Fibroblast of gingiva (primary cell): Measurements from ENCODE around the gene SLC35F6.
"Not testable (repeated sequence)": the region's sequence is repeated elsewhere in the genome, so short reads cannot be mapped to it uniquely, and the experiment has no call there.

Experiments used
- DNase-seq: peaks from one replicate; pipeline ENCODE4 v3.0.0-alpha.2; 2011; ENCODE audit warnings: low read depth

SLC35F6 gene

DNA sequence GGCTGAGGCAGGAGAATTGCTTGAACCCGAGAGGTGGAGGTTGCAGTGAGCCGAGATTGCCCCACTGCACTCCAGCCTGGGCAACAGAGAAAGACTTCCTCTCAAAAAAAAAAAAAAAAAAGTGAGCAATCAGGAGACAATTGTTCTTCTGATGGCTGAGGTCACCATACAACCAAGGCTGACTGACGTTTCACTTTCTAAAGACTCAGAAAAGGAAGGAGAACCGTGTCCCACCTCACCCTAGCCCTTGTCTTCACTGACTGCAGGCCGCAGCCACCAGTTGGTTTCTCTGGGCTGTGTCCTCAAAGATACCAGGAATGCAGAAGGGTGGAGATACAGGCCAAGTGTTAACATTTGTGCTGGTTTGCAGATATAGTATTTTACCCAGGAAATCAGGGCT, 7.7 kb upstream of the SLC35F6 start:
- DNase-seq: no peak

DNA sequence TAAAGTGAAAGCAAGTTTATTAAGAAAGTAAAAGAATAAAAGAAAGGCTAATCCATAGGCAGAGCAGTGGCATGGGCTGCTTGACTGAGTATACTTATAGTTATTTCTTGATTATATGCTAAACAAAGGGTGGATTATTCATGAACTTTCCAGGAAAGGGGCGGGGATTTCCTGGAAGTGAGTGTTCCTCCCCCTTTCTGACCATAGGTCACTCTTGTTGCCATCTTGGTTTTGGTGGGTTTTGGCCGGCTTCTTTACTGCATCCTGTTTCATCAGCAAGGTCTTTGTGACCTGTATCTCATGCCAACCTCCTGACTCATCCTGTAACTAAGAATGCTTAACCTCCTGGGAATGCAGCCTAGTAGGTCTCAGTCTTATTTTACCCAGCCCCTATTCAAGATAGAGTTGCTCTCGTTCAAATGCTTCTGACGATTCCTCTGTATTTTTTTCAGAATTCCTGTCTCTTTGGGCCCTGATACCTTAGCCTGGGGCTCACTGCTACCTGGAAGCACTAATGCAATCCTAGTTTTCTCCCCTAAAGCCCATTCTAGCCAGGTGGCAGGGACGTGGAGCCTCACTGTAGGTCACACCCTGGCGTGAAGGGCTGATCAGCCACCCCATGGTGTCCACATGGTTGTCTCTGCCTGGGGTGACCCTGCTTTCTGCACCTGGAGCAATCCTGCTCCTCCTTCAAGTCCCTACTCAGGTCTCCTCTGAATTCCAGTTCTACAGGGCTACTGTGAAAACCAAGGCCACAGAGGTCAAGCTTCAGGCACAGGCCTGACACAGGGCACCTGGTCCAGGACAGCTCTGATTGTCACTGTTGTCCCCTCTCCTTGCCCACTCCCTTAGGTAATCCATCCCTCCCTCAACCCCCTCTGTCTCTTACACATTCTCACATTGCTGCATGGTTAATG, 6.0 kb upstream of the SLC35F6 start:
- peak; percentile 98 for DNase-seq

DNA sequence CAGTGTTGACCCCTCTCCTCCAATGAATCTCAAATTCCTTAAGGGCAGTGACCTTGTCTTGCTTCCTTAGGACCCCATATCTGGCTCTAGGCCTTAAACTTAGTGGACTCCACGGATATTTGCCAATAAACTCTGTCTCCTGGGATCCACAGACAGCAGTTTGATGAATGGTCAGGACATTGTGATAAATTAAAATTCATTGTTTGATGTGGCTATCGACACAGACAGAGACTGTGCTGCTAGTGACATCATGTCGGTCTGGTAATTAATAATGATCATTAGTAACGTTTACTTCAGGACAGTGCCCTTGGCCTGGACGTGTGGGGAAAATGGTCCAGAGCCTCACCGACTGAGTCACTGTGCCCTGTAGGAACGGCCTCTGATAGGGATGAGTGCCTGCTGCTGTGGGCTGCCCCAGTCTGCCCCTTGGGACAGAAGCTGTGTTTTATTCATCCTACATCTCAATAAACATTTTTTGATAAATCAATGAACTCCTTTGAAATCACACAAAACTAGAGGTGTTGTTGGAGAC, 5.2 kb upstream of the SLC35F6 start:
- no peak for DNase-seq

DNA sequence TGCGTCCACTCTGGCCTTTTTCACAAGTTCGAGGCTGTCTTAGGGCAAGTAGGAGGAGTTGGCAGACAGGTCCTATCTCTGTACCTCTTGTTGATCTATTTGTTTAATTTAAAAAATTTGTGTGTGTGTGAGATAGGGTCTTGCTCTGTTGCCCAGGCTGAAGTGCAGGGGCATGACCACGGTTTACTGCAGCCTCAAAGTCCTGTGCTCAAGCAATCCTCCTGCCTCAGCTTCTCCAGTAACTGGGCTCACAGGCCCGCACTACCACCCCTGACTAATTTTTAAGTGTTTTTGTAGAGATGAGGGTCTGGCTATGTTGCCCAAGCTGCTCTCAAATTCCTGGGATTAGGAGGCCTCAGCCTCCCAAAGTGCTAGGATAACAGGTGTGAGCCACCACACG, 4.2 kb upstream of the SLC35F6 start:
- no peak for DNase-seq

DNA sequence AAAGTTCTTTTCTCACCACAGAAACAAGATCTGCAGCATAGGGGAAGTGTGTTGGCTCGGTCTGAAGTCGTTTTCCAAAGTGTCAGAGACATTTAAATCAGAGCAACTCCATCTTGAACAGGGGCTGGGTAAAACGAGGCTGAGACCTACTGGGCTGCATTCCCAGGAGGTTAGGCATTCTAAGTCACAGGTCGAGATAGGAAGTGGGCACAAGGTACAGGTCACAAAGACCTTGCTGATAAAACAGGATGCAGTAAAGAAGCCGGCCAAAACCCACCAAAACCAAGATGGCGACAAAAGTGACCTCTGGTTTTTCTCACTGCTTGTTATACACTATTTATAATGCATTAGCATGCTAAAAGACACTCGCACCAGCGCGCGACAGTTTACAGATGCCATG, 3.1 kb upstream of the SLC35F6 start:
- DNase-seq: not testable (repeated sequence)

DNA sequence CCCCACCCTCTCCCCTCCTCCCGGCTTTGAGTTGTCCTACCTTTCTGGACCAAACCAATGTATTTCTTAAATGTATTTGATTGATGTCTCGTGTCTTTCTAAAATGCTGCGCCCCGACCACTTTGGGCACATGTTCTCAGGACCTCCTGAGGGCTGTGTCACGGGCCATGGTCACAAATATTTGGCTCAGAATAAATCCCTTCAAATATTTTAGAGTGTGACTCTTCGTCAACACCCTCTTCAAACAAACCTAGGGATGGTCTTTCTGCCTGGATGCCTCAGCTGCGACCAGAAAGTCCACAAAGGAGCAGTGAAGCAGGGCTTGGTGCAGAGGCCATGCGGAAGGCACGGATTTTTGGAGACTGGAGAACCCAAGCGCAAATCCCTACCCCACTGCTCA, 1.1 kb upstream of the SLC35F6 start:
- no peak for DNase-seq

DNA sequence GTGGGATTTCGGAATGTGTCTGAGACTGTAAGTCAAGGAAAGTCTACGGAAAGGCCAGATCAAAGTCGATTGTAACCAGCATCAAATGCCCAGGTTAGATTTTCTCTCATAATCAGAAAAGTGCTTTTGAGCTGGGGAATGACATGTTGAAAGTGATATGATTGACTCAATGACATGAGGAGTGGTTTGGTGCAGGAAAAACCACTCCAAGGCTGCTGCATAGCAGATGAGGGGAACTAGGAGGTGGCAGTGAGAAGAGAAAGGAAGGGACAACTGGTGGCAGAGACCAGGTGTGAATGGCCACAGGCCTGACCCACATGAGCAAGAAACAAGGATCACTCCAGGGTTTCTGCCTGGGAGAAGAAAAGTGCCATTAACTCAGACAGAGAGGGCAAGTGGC, 822 bp downstream of the SLC35F6 start:
- no peak for DNase-seq

DNA sequence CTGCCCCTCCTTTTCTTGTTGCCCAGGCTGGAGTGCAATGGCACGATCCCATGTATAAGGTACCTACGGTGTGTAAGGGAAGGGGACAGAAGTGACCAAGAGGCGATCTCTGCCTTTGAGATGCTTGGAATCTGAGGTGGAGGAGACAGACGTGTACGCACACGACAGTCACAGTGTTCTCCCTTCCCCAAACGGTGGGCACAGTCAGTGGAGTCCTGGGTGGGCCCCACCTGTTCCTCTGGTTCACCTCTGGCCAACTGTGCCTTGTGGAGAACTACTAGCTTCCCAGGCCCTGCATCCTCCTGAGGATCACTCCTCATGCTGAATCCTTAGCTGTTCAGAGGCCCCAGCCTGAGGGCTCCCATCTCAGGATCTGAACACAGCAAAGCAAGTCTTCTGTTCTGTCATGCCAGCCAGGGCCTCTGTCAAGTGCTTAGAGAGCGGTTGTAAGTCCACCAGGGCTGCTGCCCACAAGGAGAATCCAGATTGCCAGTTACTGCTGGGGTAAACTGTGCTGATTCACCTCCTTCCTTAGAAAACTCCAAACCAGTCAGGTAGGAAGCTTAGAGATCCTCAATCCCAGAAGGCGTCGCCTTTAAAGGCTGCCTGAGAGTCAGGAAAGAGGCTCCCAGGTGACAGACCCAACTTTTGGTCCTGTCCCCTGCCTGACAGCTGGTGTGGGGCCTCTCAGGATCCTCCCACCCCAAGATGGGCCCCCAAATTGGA, 1.6 kb downstream of the SLC35F6 start:
- DNase-seq: no peak

DNA sequence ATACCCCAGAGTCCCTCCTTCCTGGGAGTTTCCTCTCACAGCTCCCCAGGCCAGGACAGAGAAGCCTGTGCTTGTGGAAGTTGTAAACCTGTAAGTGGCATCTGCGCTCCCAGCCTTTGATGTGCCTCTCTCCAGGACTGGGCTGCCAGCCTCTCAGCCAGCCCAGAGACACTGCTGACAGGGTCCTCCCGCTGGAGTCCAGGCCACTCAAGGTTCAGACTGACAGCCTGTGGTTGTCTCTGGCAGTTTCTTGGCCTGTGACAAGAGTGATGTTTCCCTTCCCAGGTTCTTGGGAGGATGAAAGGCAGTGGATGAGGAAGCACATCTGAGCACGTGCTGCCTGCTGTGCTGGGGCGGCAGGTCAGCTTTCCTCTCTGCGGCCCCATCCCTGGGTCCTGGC, 3.0 kb downstream of the SLC35F6 start:
- DNase-seq: no peak

DNA sequence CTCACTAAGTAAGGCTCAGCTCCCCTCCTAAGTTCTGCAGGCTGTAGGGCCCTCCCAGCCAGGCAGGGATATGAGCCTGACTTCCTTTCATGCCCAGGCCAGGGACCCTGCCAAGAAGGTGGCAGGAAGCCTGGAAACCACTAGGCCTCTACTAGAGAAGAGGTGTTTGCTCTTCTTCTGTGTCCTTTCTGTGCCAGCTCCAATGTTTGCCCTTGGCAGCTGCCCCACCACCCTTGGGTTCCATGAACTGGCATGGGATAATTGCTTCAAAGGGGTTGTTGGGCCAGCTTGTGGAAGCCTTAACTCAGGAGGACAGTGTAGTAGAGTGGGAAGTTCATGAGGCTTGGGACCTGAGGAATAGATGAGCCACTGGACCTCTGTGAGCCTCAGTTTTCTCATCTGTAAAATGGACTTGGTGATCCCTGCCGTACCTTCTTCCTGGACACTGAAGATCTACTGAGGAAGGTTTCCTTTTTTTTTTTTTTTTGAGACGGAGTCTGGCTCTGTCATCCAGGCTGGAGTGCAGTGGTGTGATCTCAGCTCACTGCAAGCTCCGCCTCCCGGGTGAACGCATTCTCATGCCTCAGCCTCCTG, 3.9 kb downstream of the SLC35F6 start:
- no peak for DNase-seq

DNA sequence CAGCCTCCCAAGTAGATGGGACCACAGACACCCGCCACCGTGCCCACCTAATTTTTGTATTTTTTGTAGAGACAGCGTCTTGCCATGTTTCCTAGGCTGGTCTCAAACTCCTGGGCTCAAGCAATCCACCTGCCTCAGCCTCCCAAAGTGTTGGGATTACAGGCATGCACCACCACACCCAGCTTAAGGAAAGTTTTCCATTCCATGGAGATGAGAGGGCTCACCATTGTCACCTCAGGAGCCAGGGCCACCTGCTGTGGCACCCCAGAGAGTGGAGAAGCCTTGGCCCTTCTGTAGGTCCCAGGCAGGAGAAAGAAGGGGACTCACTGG, 4.6 kb downstream of the SLC35F6 start:
- no peak for DNase-seq

DNA sequence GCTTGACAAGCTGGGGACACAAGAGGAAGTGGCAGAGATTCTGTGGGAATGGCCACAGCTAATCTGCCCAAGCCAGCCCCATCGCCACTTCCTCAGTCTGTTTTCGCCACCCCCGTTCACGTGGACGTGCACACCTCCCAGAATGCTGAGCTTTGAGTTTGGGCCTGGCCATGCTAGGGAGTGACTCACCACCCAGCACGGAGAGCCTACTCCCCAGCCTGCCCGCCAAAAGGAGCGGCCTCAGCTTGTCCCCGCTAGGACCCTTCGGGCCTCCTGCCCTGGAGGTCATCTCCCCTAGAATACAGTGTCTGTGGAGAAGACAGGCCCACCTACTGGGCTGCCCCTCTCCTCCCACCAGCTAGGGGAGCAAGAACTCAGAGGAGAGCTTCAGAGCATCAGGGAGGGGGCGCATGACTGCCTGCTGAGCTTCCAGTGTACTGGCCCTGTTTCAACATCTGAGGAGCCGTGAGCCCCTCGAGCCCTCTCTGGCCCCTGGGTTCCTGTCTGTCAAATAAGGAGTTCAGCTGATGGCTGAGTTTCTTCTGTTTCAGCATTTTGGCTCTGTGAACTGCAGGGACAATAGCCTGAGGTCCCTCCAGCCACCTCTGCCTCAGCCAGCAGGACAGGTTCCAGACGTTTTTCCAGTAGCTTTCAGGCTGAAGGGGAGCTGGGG, 5.1 kb downstream of the SLC35F6 start:
- peak; percentile 33 for DNase-seq

DNA sequence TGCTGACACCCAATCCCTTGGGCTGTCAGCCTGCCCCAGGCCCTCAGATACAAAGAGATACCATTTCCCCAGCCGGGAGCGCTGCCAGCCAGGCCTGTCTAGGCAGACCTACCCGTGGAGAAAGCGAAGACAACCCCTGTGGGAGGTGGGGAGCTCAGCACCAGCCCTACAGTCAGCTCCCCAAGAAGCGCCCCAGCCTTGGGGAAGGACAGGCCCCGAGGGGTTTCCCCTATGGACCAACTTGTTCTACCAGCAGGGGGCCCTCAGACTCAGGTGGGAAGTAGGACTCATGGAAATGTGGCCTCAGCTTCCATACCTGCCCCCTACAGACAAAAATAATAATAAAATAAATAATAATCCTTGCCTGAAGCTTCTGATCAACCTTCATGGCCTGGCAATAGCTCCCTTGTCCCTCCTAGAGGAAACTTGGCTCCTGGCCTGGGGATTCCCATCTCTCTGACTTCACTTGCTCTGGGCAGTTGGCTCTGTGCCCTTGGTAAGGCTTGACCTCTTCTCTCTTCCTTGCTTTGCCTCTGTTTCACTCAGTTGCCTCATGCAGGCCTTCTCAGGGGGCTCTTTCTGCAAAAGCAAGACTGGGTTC, 7.0 kb downstream of the SLC35F6 start:
- DNase-seq: peak; percentile 91

DNA sequence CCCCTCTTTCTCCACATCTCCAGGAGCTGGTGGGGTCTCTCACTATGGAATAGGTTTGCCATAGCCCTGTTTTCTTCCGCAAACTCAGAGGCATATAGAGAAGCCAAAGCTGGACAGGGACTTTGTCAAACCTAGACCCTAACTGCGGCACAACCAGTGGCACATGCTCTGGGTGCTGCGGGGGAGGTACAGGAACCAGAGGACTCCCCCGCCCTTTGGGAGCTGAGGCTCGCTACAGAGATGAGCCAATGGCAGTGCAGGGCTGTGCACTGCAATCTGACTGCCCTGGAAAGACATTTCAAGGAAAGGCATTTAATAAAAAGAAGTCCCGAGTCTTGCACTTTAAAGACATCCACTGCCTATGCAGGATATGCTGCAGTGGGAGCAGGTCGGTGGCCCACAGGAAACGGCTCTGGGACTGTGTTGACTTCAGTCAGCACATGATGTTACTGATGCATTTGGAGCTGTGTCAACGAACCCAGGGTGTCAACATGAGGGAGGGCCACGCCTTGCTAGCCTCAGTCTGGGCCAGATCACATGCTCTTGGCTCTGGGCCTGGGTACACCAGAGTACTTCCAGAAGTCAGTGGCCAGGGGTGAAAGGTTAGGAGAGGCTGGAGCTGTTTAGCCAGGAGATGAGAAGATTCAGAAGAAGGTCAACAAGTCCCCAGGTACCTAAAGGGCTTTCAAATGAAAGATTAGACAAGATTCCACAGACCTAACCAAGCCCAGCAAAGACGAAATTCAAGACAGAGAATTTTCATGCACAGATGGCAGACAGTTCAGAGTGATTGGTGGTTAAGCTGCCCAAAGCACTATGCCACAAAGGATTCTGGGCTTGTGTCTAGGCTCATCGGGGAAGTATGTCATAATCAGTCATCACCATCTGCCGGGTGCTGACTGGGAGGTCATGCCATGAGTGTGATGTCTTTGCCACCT, 8.2 kb downstream of the SLC35F6 start:
- peak; percentile 95 for DNase-seq

DNA sequence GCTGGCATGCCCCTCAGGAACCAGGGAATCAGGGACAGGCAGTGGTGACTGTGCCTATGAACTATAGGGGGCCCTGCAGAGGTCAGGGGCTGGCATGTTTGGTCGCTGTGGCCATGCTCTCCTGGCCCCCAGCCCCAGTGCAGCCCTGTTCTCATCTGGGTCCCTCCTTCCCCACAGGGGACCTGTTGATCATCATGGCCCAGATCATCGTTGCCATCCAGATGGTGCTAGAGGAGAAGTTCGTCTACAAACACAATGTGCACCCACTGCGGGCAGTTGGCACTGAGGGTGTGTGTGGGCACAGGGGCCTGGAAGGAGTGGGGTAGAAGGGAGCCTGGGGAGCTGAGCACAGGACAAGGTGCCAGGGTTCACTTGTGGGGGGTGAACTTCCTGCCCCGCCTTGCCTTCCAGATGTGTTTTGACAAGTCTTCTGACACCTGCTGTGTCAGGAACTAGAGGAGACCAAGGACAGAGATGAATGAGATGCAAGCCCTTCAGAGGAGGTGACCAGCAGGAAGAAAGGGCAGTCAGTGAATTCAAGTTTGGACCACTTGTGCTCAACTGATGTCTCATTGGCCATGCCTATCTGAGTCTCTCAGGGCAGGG, 12.2 kb downstream of the SLC35F6 start:
- DNase-seq: no peak

DNA sequence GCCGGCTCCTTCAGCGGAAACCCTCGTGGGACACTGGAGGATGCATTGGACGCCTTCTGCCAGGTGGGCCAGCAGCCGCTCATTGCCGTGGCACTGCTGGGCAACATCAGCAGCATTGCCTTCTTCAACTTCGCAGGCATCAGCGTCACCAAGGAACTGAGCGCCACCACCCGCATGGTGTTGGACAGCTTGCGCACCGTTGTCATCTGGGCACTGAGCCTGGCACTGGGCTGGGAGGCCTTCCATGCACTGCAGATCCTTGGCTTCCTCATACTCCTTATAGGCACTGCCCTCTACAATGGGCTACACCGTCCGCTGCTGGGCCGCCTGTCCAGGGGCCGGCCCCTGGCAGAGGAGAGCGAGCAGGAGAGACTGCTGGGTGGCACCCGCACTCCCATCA, 14.0 kb downstream of the SLC35F6 start:
- DNase-seq: no peak

DNA sequence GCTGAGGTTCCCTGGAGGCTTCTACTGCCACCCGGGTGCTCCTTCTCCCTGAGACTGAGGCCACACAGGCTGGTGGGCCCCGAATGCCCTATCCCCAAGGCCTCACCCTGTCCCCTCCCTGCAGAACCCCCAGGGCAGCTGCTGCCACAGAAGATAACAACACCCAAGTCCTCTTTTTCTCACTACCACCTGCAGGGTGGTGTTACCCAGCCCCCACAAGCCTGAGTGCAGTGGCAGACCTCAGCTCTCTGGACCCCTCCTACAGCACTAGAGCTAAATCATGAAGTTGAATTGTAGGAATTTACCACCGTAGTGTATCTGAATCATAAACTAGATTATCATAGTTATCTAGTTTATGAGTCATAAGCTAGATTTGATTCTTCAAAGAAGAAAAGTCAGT, 14.4 kb downstream of the SLC35F6 start:
- no peak for DNase-seq

DNA sequence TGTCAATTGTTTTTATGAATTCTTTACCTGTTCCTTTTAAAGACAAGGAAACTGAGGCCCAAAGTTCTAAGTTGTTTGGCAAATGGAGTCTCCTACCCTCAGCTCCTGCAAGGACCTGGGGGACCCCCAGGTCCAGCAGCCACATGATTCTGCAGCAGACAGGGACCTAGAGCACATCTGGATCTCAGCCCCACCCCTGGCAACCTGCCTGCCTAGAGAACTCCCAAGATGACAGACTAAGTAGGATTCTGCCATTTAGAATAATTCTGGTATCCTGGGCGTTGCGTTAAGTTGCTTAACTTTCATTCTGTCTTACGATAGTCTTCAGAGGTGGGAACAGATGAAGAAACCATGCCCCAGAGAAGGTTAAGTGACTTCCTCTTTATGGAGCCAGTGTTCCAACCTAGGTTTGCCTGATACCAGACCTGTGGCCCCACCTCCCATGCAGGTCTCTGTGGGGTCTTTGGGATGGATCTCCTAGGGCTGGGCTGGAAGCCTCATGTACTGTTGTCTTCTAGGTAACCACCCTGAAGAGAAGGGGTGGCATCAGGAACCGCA, 16.2 kb downstream of the SLC35F6 start:
- DNase-seq: no peak

DNA sequence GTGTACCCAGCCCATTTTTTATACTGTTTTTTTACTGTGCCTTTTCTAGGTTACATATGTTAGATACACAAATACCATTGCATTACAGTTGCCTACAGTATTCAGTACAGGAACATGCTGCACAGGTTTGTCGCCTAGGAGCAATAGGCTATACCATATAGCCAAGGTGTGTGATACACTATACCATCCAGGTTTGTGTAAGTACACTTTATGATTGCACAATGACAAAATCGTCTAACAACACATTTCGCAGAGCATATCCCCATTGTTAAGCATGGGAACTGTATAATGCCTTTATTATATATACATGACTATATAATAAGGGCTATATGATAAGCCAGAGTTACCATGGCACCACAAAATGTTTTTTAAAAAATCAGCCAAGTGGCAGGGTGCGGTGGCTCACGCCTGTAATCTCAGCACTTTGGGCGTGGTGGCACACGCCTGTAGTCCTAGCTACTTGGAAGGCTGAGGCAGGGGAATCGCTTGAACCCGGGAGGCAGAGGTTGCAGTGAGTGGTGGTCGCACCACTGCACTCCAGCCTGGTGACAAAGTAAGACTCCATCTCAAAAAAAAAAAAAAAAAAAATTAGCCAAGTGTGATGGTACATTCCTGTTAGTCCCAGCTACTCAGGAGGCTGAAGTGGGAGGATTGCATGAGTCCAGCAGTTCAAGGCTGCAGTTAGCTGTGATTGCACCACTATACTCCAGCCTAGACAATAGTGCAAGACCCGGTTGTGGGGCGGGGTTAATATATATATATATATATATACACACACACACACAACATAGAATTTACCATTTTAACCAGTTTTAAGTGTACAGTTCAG, 19.0 kb downstream of the SLC35F6 start:
- no peak for DNase-seq
